ENCODE data around the gene TCEAL5.
"Not testable (repeated sequence)": the region's sequence is repeated elsewhere in the genome, so short reads cannot be mapped to it uniquely, and the experiment has no call there.

TCEAL5 gene

DNA sequence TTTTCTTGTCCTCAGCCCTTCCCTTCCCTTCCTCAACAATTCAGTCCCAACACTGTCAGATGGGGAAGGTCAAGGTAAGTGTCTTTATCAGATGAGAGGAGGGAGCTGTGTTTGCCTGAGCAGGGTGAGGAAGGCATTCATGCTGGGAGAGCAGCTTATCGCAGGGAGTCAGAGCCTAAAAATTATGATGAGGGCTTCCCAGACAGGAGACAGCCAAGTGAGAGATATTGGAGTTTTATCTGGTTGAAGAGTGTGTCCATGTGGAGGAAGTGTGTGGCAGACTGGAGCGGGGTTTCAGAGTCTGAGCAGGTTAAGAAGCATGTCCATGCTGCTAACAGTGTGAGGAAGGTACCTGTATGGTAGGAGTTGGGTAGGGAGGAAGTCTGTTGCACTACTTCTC is 43.3 kb downstream of the TCEAL5 start:
- no peak for DNase-seq (ENCODE audit: extremely low read depth, insufficient read length)
- Histone ChIP-seq H3K27me3 (replicated peaks; ENCODE audit: control insufficient read depth, insufficient read depth, low read length) (no peaks in the 10 kb centered on the region), H3K4me3 (replicated peaks; ENCODE audit: low read depth, low read length) (no peak overlapping the region), H3K36me3 (ENCODE audit: control insufficient read depth, insufficient read depth, low read length) (no peaks in the 10 kb centered on the region)
- TF ChIP-seq, protein P1, sequence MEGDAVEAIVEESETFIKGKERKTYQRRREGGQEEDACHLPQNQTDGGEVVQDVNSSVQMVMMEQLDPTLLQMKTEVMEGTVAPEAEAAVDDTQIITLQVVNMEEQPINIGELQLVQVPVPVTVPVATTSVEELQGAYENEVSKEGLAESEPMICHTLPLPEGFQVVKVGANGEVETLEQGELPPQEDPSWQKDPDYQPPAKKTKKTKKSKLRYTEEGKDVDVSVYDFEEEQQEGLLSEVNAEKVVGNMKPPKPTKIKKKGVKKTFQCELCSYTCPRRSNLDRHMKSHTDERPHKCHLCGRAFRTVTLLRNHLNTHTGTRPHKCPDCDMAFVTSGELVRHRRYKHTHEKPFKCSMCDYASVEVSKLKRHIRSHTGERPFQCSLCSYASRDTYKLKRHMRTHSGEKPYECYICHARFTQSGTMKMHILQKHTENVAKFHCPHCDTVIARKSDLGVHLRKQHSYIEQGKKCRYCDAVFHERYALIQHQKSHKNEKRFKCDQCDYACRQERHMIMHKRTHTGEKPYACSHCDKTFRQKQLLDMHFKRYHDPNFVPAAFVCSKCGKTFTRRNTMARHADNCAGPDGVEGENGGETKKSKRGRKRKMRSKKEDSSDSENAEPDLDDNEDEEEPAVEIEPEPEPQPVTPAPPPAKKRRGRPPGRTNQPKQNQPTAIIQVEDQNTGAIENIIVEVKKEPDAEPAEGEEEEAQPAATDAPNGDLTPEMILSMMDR (IDR thresholded peaks at IDR 0.05; ENCODE audit: insufficient read depth, low read length, poor library complexity, severe bottlenecking): no peak

DNA sequence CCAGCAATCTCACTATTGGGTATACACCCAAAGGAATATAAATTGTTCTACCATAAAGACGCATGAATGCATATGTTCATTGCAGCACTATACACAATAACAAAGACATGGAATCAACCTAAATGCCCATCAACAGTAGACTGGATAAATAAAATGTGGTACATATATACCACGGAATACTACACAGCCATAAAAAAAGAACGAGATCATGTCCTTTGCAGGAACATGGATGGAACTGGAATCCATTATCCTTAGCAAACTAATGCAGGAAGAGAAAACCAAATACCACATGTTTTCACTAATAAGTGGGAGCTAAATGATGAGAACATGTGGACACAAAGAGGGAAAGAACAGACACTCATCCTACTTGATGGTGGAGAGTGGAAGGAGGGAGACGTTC is 50.6 kb downstream of the TCEAL5 start:
- DNase-seq (ENCODE audit: extremely low read depth, insufficient read length); H3K27me3 ChIP-seq (replicated peaks; ENCODE audit: control insufficient read depth, insufficient read depth, low read length); H3K4me3 ChIP-seq (replicated peaks; ENCODE audit: low read depth, low read length); H3K36me3 ChIP-seq (ENCODE audit: control insufficient read depth, insufficient read depth, low read length): not testable (repeated sequence)
